GM18517 (cell line): ENCODE data around the gene RHOF.
A peak's percentile ranks its signal among the peaks of the same experiment; 100 is the strongest.
"Not testable (repeated sequence)": the region's sequence is repeated elsewhere in the genome, so short reads cannot be mapped to it uniquely, and the experiment has no call there.

Source experiments
- ATAC-seq: cut with Tn5 transposase; IDR thresholded peaks from one replicate; pipeline ENCODE4 v1.9.1; 2021; ENCODE audit warnings: mild to moderate bottlenecking, moderate library complexity; ENCODE audit not compliant: unreplicated experiment

RHOF gene

DNA sequence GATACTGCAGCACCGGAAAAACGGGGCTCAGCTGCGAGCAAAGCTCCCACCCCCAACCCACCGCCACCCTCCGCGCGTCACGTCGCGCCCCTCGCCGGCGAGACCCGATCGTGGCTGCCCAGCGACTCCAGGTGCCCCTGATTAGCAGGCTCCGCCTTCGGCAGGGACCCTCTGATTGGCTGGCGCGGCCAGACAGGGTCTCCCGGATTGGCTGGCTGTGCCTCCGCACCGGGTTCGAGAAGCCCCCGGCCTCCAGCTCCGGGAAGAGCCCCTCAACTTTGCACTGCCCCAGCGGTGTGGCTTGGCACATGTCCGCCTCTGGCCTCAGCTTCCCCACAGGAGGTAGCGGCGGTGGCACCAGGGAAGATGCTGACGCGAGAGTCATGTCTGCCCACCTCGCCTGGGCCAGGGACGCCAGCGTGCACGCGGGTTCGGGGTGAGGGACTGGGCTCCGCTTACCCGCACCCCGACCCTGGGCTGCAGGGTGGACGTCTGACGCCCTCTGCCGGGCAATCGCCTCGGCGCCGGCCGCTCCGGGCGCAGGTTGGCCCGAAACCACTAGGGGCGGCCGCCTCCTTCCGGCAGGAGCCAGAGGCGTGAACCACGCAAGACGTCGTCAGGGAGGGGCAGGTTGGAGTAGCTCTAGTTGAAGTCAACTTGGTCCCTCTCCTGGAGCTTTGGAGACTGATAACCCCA lies 498 bp upstream of the RHOF start:
- peak; percentile 39 for ATAC-seq

DNA sequence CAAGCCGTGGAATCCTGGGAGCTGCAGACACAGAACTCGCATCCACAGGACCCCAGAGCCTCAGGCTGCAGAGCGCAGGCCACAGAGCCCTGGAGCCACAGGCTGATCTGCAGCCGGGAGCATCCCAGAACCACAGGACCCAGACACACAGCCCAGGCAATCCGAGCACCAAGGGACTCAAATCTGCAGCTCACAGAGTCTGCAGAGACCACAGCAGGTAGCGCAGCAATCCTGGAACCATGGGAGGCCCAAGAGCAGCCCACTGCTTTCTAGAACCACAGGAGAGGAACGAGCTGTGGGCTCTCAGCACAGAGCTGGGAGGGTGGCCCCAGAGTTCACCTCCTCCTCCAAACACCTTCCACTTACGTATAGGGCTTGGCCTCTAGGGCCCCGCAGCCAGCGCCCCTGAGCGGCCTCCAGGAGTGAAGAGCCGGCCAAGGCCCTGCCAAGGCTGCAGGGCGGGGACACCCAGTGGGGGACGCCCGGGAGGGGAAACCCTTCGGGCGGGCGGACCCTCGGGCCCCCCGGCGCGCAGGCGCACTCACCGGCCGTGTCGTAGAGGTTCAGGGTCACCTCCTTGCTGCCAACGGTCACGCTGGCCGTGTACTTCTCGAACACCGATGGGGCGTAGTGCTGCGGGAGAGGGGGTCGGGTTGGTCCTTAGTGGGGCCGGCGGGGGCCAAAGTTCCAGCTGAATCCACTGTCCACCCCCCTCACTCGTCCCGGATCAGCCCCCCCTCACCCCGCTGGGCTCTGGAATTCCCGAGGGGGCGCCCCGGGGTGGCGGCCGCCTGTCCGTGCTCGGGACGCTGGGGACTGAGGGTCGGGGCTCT lies 665 bp downstream of the RHOF start:
- ATAC-seq: no peak

DNA sequence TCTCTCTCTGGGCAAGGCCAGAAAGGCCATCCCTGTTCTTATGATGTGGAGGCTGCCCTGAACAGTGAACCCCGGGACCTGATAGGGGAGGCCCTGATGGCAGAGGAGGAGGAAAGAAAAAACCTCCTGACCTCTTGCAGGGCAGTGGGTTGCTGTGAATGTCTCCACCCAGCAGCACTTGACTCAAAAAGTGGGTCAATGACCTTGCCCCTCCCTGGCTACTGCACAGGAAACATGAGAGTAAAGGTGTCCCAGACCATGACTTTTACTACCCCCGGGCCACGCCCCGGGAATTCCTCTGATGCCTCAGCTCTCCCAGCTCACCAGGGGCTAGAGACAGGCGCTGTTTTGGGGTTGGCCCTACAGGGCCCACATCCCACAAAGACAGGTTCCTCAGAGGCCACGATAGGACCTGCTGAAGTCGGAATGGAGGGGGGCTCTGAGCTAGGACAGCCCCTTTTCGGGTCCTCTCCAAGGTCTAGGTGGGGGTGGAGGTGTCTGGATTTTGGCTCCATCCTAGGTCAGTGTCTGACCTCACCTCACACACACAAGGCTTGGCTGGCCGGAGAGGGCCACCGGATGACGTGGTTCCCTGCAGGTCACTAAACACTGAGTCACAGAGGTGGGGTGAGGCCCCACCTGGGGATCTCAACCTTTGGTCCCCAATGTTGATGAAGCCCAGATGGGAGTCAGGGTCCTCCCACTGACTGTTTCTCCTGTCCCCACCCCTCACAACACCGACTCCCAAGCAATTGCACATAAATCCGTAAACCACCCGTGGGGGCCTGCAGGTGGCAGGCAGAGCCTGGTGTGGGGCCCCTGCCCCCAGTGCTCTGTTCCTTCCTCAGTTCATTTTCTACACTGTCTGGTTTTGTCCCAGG lies 1.6 kb downstream of the RHOF start:
- no peak for ATAC-seq

DNA sequence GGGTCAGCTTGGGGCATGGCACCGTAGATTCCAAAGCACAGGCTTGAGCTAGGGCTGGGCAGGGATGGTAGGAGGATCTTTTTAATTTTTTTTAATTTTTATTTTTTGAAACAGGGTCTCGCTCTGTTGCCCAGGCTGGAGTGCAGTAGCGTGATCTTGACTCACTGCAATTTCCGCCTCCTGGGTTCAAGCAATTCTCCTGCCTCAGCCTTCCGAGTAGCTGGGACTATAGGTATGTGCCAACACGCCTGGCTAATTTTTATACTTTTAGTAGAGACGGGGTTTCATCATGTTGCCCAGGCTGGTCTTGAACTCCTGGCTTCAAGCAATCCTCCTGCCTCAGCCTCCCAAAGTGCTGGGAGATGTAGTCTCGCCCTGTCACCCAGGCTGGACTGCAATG lies 2.7 kb downstream of the RHOF start:
- not testable (repeated sequence) for ATAC-seq

DNA sequence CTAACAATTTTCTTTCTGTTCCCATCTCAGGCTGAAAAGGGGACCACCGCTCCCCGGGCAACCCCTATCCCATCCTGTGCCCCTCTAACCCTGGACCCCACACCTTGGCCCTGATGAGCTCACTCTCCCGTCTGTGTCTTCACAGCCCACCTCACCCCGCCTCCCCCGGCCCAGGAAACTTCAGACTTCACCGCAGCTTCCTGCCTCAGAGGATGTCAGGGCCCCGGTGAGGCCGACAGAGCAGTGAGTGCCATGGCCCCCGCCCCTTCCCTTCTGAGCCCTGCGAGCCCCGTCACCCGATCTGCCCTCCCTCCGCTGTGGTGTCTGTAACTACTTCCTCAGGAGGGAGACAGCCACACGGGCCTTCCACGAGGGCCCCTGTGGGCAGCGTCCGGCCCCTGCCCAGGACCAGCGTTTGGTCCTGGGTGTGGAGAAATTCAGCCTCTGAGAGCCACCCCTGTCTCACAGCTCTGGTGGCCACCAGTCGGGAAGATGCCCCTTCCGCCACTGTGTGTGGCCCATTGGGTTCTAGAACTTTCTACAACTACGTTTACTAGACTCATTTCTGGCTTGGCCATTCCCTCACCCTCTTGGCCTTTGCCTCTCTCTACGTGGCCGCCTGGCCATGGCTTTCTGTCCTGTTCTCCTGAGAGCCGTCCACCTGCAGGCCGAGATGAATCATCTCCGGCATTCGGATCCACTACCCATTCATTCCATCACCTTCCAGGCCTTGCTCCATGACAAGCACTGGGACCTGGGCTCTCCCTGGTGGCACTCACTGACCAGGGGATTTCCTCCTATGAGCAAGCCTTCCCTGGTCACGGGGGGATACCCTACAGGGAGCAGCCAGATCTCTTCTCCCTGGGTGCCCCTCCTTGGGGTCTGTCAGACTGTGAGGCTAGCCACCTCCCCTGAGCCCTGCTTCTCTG lies 3.4 kb downstream of the RHOF start:
- peak; percentile 31 for ATAC-seq

DNA sequence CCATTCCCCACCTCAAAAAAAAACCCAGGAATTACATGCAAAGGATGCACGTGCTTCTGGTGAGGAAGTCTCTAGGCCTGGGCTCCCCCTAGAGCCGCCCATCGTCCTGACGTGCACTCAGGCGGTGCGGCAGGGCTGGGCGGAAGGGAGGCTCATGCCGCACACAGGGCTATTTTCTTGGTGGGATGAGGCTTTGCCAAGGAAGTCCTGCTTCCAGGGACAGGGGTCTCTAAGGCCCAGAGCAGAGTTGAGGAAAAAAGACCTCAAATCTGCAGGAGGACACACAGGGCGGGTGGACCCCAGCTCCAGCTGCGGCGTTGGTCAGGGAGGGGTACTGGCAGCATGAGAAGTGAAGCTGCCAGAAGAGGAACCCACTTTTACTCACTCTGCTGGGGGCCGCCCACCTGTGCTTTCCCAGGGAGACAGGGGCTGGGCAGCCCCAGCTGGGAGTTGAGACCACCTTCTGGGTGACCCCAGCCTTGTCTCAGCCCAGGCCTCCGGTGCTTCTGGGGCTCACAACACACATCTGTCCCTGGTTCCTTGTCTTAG lies 4.2 kb downstream of the RHOF start:
- no peak for ATAC-seq

DNA sequence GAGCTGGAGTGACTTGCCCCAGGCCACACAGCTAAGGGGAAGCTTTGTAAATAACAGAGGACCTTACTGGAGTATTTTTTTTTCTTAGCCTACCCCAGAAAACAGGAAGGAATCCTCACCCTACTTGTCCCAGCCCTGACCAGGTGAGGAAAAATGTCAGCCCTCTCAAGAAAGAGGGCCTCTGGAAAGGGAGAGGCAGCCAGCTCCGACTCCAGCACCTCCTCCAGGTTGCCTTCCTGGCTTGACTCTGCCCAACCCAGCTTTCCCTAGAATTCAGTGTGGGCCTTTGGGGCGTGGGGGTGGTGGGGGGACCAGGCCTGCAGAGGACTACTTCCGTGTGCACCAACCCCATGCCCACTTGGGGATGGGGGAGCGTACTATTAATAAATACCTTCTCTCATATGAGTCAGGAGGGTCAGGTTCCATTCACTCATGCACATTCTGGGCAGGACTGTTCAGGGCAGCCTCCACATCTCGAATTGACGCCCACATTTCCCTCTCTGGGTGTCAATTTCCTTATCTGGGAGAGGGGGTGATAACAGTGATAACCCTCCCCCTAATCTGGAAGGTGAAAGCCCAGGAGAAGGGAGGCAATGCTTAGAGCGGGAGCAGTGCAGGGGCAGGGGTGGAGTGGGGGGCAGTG lies 5.2 kb downstream of the RHOF start:
- ATAC-seq: no peak

DNA sequence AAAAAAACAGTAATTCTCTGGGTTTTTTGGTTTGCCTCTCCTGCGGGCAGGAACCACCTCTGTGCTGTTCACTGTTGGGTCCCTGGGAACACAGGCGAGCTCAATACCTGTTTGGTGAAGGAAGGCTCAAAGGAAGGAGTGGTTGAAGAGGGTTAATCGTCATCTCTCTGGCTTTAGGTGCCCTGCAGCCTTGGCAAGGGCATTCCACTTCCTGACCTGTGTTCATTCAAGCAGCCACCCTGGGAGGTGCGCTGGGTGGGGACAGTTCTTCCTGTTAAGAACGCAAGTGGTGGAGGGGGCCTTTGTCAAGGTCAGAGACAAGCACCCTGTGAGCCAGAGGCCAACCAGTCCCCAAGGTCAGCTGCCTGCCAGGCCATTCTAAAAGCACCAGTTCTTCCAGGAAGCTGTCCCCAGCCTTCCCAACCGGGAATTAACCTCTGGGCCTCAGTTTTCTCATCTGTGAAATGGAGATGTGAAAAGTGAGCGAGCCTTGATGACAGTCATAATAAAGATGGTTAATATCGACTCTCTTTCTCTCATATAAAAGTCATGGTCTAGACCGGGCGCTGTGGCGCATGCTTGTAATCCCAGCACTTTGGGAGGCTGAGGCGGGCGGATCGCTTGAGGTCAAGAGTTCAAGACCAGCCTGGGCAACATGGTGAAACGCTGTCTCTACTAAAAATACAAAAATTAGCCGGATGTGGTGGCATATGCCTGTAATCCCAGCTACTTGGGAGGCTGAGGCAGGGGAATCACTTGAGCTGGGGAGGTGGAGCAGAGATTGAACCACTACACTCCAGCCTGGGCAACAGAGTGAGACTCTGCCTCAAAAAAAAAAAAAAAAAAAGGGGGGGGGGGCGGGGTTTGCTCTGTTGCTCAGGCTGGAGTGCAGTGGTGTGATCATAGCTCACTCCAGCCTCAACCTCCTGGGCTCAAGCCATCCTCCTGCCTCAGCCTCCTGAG lies 6.1 kb downstream of the RHOF start:
- no peak for ATAC-seq

DNA sequence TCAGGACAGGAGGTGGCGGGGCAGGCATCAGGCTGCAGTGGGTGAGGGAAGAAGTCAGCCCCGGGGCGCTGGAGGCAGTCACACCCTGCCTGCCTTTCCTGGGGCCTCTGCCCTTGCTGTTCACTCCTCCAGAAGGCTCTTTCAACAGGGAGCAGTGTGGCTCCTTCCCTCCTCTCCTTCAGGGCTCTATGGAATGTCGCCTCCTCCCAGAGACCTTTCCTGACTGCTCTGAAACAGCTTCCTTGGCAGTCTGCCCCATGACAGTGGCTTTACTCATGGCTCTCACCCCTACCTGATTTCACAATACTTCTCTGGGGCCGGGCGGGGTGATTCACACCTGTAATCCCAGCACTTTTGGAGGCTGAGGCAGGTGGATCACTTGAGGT lies 7.1 kb downstream of the RHOF start:
- ATAC-seq: no peak

DNA sequence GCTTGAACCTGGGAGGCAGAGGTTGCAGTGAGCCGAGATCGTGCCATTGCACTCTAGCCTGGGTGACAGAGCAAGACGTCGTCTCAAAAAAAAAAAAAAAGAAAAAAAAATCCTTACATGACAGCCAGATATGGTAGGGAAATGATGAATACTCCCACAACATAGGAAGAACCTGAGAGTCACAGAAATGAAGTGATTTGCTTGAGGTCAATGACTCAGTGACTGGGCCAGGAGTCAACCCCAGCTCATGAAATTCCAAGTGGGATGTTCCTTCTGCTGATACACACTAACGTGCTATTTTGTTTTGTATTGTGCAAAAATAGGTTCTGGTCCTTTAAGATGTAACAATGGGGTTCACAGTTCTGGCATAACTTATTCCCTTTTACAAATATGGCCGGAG lies 9.0 kb downstream of the RHOF start:
- no peak for ATAC-seq

DNA sequence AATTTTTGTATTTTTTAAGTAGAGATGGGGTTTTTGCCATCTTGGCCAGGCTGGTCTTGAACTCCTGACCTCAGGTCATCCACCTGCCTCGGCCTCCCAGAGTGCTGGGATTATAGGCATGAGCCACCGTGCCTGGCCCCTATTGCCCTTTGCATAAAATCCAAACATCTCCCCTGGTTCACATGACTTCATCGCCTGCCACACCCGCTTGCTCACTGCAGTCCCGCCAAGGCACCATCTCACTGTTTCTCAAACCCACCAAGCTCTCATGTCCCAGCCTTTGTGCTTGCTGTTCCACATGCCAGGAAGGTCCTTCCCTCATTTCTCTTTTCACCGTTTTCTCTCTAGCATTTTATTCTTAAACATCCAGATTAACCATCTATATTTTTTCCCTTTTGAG lies 9.7 kb downstream of the RHOF start:
- no peak for ATAC-seq

DNA sequence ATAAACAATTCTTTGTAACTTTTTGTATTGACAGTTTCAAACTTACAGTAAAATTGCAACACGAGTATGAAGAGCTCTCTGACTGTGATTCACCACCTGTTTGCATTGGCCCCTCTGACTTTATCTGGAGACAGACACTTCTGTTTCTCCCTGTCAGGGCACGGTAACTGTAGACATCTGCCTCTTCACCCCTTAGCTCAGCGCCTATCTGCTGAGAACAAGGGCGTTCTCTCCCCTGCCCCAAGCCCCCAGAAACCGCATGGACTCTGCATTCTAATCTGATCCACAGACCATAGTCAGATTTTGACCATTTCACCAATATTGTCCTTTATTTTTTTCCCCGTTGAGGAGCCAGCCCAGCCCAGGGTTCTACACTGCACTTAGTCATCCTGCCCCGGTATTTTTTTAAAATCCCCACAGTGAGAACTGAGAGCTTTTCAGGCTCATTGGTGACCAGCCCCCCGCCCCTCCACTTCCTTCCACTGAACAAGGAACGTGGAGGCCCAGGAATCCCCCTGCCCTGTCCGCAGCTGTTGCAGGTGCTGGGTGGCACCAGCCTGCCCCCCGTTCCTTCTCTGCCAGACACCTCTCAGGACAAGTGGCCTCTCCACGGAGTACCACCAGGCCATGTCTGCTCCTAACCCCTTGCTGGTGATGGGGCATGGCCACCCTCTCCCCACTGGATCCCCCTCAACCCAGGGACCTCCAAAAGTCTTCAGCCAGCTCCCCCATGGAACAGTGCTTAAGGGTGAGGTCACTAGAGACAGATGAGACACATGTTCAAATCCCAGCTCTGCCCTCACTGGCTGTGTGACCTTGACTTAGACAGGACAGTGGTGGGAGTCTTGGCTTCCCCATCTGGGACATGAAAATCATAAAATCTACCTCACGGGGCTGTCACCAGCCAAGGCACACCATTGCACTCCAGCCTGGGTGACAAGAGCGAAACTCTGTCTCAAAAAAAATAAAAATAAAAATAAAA lies 11.2 kb downstream of the RHOF start:
- ATAC-seq: peak; percentile 52

DNA sequence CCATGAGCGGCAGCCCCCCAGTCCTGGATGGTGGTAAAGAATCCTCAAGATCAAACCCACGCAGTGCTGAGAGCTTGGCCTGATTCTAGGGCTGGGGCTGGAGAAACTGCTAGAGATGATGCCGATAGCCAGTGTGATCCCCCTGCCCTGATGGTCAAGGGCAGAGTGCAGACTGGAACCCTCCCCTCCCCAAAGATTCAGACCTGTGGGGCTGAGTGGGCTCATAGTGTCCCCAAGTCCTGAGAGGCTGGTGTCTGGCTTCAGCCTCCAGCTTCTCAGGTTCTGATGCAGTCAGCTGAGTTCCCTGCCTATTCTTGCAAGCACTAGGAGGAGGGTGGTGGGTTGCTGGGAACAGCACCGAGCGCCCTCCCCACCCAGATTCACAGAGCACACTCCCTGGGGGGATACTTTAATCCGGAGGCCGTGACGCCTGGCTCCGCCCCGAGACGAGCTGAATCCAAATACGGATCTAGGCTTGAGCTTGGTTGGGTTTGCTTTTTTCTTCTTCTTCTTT lies 11.9 kb downstream of the RHOF start:
- ATAC-seq: peak; percentile 26

DNA sequence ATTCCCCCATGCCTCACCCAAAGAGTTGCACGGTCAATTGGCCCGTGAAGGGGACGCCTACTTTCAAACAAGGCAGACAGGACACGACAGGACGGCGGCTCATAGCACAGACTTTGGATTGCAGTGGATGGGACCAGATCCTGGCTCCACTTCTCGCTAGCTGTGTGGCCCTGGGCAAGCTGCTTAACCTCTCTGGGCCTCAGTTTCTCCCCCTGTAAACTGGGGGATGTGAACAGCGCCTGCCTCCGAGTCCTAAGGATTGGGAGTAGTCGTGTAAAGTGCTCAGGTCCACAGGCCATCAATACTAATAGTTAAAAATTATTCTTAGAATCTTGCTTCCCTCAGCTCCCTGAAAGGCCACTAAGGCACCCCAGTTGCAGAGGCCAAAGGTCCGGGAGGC lies 13.1 kb downstream of the RHOF start:
- no peak for ATAC-seq

DNA sequence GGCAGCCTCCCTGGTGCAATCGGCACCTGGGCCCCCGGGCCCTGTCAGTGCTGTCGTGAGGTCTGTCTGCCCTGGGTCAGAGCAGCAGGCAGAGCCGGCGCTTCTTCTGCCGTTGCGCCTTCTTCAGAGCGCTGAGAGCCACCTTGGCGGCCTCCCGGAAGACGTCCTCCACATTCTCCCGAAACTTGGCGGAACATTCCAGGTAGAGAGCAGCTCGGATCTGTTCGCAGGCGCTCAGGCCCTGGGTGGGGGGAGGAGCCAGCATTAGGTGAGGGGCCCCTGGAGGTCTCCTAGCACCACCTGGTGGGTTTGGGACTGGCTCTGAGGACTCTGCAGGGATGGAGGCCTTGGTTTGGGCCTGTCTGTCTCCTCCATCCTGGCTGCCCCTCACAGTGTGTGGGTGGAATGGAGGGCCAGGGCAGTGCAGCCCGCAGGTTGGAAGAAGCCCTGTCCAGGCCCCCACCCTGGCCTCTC lies 14.0 kb downstream of the RHOF start:
- no peak for ATAC-seq

DNA sequence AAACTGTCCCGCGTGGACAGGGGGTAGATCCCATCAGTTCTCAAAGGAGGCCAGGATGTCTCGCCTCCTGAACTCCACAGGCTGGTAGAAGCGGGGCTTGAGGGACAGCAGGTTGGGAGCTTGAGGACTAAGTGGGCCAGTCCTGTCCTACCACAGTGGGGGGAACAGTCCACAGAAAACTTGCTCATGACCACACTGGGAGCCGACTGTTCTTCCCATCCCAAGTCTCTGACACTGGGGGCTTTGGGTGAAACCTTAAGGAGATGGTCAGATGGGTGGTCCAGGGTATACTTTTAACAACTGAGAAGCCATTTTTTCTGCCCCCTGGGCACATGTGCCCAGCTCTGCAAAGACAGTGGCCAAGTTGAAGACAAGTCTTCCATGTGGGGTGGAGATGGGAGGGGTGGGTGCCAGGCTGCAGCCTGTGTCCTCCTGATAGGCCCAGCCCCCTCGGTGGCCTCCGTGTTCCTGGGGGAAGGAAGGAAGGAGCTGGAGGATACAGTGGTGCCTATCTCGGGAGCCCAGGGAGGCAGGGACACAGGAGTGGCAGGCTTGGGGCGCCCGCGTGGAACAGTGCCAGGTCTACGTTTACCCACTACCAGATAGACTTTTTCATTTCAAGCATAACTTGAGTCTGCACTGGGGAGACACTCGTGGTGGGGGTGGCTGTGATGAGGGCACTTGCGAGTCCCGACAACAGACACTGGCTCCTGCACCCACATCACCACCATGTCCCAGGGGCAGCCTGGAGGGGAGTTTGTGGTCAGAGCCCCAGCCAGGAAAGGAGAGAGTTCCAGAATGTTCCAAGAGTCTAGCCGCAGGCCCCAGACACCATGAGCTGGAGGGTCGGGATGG lies 14.7 kb downstream of the RHOF start:
- ATAC-seq: no peak
